Adrenal gland (tissue), 5 donors: ENCODE data around the gene GDF7.

Experiments used
- CTCF ChIP-seq, 6 experiments: fragments of 450-650 bp in 4 of 6; fragments of 200-600 bp in 2 of 6; sonication (generic) in 1 of 6; IDR thresholded peaks; 1 replicate in 5 of 6; 2 replicates in 1 of 6; pipeline versions ENCODE4 v1.5.1 to v1.8.0; 2016 to 2021; ENCODE audit warnings: antibody characterized with exemption in 6 of 6, mild to moderate bottlenecking in 2 of 6, moderate library complexity in 1 of 6
- POLR2A ChIP-seq, 2 donors: fragments of 450-650 bp; IDR thresholded peaks; one replicate each; pipeline ENCODE4 v1.6.1; 2017; ENCODE audit warnings: antibody characterized with exemption in 2 of 2, mild to moderate bottlenecking in 2 of 2, moderate library complexity in 1 of 2
- donor health status: DM: no; HTN: no; CAD: no.

GRCh38 chr2:20724500-20725053 is 57.6 kb downstream of the GDF7 start:
- no peak for TF ChIP-seq CTCF (IDR thresholded peaks at IDR 0.05)
- no peak for TF ChIP-seq POLR2A (IDR thresholded peaks at IDR 0.05)
